ENCODE results near the gene GOLGA6L10. TPM values are rescaled to one million over a fixed set of nuclear protein-coding genes. Genes with fewer than 3 reads are reported as not detected.
"Not testable (repeated sequence)": the region's sequence is repeated elsewhere in the genome, so short reads cannot be mapped to it uniquely, and the experiment has no call there.

Gene GOLGA6L10
- total RNA-seq, 1 donor from 2014 or later = 1.2 TPM

DNA sequence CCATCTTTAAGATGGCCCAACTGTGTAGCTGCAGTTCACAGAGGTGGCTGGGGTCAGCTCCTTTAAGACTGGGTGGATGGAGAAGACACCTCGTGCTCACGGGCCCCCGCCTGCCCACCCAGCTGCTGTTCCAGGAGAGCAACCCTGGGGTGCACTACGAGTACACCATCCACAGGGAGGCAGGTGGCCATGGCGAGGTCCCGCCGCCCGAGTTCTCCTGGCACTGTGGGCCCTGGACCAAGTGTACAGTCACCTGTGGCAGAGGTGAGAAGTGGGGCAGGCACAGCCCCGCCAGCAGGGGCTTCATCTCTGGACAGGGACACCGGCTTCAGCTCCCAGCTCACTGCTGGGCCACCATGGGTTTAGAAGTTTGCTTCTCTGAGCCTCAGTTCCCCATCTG lies 26.8 kb downstream of the GOLGA6L10 start:
- H3K4me1 Mint-ChIP-seq (ENCODE audit: low read depth); H3K9me3 Mint-ChIP-seq; H3K27me3 Mint-ChIP-seq (ENCODE audit: insufficient read depth); intact Hi-C loops (cut with micrococcal nuclease); H3K36me3 Mint-ChIP-seq (ENCODE audit: low read depth); H3K4me3 Mint-ChIP-seq; DNase-seq (ENCODE audit: low spot score); H3K27ac Mint-ChIP-seq: not testable (repeated sequence)

GRCh38 chr15:82320861-82321260 lies 28.4 kb downstream of the GOLGA6L10 start:
- H3K4me1 Mint-ChIP-seq (ENCODE audit: low read depth); H3K9me3 Mint-ChIP-seq; H3K27me3 Mint-ChIP-seq (ENCODE audit: insufficient read depth); H3K4me3 Mint-ChIP-seq; intact Hi-C loops (cut with micrococcal nuclease); H3K36me3 Mint-ChIP-seq (ENCODE audit: low read depth); H3K27ac Mint-ChIP-seq; DNase-seq (ENCODE audit: low spot score): not testable (repeated sequence)

DNA sequence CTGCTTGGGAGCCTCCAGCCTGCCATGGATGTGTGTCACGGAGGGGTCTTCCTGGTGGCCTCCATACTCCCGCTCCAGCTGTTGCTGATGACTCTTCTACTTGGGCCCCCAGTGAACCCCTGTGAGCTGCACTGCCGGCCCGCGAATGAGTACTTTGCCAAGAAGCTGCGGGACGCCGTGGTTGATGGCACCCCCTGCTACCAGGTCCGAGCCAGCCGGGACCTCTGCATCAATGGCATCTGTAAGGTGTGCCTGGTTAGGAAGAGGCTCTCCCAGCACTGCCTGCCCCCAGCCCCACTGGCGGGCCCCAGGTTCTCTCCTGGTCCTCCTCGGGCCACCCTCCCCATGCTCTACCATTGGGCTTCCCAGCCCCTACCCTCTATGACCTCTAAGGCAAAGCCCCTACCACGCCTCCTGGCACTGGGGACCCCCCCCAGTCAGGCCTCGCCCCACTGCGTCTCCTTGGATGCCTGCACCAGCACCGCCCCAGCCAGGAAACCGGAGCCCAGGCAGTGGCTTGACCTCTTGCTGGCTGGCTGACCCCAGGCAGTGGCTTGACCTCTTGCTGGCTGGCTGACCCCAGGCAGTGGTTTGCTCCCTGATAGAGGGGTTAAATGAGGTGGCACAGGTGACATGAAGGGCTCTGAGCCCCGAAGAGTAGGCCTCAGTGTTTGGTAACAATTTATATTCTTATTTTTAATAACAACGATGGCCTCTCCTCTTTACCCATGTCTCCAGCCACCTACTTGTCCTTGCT lies 29.6 kb downstream of the GOLGA6L10 start:
- H3K27ac Mint-ChIP-seq; H3K27me3 Mint-ChIP-seq (ENCODE audit: insufficient read depth); DNase-seq (ENCODE audit: low spot score); H3K9me3 Mint-ChIP-seq; intact Hi-C loops (cut with micrococcal nuclease); H3K36me3 Mint-ChIP-seq (ENCODE audit: low read depth); H3K4me3 Mint-ChIP-seq; H3K4me1 Mint-ChIP-seq (ENCODE audit: low read depth): not testable (repeated sequence)

DNA sequence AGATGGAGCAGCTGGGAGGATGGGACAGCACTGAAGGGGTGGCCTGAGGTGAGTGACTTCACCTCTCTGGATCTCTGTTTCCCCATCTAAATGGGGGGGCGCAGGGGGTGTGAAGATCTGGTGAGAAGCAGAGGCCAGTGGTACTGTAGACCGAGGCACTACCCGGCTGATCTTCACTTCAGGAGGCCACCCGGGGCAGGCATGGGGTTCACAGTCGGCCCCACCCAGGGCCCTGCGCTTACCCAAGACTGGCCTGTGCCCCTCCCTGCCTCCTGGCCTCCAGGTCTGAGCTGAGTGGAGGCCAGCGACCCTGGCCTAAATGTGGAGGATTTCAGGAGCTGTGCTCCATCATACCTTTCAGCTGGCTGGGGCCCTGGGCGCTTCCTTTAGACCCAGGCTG lies 31.0 kb downstream of the GOLGA6L10 start:
- not testable (repeated sequence) for H3K9me3 Mint-ChIP-seq; H3K27ac Mint-ChIP-seq; DNase-seq (ENCODE audit: low spot score)

DNA sequence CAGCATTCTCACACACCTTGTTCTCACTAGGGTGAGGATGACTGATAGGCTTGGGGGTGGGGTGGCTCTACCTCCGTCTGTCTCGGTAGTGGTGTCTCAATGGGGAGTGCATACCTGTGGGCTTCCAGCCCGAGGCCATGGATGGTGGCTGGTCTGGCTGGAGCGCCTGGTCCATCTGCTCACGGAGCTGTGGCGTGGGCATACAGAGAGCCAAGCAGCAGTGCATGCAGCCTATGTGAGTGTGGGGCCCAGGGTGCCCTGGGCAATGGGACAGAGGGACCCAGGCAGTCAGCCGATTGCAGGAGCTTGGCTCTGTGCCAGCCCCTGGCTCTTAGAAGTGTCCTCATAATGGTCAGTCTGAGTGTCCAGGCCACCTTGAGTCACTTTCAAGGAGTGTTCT lies 31.8 kb downstream of the GOLGA6L10 start:
- DNase-seq (ENCODE audit: low spot score); H3K9me3 Mint-ChIP-seq; H3K27ac Mint-ChIP-seq; H3K36me3 Mint-ChIP-seq (ENCODE audit: low read depth); intact Hi-C loops (cut with micrococcal nuclease); H3K4me1 Mint-ChIP-seq (ENCODE audit: low read depth); H3K27me3 Mint-ChIP-seq (ENCODE audit: insufficient read depth); H3K4me3 Mint-ChIP-seq: not testable (repeated sequence)

More for the DNA sequence above, 31.0 kb downstream of the GOLGA6L10 start:
- H3K4me3 Mint-ChIP-seq; H3K4me1 Mint-ChIP-seq (ENCODE audit: low read depth); intact Hi-C loops (cut with micrococcal nuclease); H3K36me3 Mint-ChIP-seq (ENCODE audit: low read depth); H3K27me3 Mint-ChIP-seq (ENCODE audit: insufficient read depth): not testable (repeated sequence)

- no peak overlapping the region for H3K27ac Mint-ChIP-seq
These were observed 32.2 kb downstream of the GOLGA6L10 start for GRCh38 chr15:82317091-82317489.

DNA sequence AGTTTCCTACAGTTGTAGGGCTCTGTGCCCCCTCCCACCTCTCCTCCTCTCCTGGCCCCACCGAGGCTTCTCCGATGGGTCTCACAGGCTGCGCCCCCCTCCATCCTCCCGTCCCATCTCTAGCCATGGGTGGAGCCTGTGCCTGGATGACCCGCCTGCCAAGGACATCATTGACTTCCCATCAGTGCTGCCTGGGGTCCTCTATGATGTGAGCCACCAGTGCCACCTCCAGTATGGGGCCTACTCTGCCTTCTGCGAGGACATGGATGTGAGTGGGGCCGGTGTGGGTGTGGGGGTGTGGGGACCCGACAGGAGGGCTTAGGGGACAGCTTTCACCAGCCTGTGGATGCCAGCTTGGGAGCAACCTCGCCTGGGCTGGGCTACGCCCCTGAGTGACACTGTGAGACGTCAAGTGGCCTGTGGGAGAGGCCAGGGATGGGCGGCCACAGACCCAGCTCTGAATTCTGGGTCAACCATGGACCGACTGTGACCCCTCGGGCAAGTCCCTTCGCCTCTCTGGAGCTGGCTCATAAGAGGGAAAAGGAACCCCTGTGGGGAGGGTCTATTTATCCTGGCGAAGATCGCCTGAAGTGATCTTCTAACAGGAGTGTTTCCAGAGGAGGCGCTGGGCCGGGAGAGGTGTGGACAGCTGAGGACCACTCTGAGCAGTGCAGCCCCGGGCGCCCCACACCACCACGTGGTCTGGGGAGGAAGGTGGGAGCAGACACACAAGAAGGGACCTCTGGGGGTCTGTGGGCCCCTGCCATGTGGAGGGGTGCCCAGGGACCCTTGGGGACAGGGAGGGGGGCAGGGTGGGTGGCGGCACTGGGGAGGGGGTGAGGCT lies 32.8 kb downstream of the GOLGA6L10 start:
- H3K4me1 Mint-ChIP-seq (ENCODE audit: low read depth); H3K36me3 Mint-ChIP-seq (ENCODE audit: low read depth); DNase-seq (ENCODE audit: low spot score); intact Hi-C loops (cut with micrococcal nuclease); H3K27me3 Mint-ChIP-seq (ENCODE audit: insufficient read depth); H3K27ac Mint-ChIP-seq; H3K4me3 Mint-ChIP-seq; H3K9me3 Mint-ChIP-seq: not testable (repeated sequence)

More at GRCh38 chr15:82317091-82317489, 32.2 kb downstream of the GOLGA6L10 start:
- Mint-ChIP-seq H3K4me3 (no peak overlapping the region), H3K9me3 (no peaks in the 10 kb centered on the region), H3K4me1 (ENCODE audit: low read depth) (no peaks in the 10 kb centered on the region), H3K27me3 (ENCODE audit: insufficient read depth) (no peaks in the 10 kb centered on the region), H3K36me3 (ENCODE audit: low read depth) (no peaks in the 10 kb centered on the region)
- no peak for DNase-seq (ENCODE audit: low spot score)
- intact Hi-C loops (cut with micrococcal nuclease) = no loop called here

- H3K9me3 Mint-ChIP-seq = no peaks in the 10 kb centered on the region
- H3K4me3 Mint-ChIP-seq = no peak overlapping the region
- H3K27me3 Mint-ChIP-seq (ENCODE audit: insufficient read depth) = peaks cover 6% of the 10 kb centered on the region
- H3K27ac Mint-ChIP-seq = no peak overlapping the region
- intact Hi-C loops (cut with micrococcal nuclease) = no loop called here
- H3K4me1 Mint-ChIP-seq (ENCODE audit: low read depth) = no peaks in the 10 kb centered on the region
- no peaks in the 10 kb centered on the region for H3K36me3 Mint-ChIP-seq (ENCODE audit: low read depth)
- no peak for DNase-seq (ENCODE audit: low spot score)
These were observed 33.6 kb downstream of the GOLGA6L10 start for GRCh38 chr15:82315519-82316246.

DNA sequence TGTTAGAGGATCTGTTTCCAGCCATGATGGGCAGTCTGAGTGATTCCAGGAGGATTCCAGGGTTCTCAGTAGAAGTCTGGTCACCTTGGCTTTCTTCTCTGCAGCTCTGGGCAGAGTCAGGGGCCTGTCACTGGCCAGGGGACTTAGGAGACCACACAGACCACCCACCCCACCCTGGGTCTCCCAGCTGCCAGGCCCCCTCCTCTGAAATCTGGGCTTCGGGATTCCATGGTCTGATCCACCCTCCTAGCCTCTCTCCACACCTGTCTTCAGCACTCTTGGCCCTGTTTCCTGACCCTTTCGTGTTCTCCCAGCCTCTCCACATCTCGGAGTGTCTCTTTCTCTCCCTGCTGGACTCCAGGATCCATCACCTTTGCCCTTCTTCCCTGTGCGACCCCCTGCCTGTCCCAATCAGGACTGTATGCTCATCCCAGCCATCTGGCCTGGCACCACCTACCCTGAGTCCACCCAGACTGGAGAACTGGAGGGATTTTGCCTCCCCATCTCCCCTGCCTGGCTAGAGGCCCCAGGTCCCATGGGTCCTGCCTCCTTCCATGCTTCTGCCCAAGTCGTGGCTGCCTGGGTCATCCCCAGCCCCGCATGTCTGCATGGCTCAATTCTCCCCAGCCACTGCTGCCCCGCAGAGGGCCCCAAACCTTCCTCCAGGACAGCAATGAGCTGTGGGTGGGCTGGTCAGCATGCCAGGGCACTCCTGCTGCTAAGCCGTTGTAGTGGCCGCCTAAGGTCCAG lies 34.3 kb downstream of the GOLGA6L10 start:
- intact Hi-C loops (cut with micrococcal nuclease) = no loop called here
- H3K27ac Mint-ChIP-seq = no peak overlapping the region
- H3K27me3 Mint-ChIP-seq (ENCODE audit: insufficient read depth) = peaks cover 9% of the 10 kb centered on the region
- no peak for DNase-seq (ENCODE audit: low spot score)
- H3K4me1 Mint-ChIP-seq (ENCODE audit: low read depth) = no peaks in the 10 kb centered on the region
- H3K9me3 Mint-ChIP-seq = no peaks in the 10 kb centered on the region
- no peak overlapping the region for H3K4me3 Mint-ChIP-seq
- no peaks in the 10 kb centered on the region for H3K36me3 Mint-ChIP-seq (ENCODE audit: low read depth)

DNA sequence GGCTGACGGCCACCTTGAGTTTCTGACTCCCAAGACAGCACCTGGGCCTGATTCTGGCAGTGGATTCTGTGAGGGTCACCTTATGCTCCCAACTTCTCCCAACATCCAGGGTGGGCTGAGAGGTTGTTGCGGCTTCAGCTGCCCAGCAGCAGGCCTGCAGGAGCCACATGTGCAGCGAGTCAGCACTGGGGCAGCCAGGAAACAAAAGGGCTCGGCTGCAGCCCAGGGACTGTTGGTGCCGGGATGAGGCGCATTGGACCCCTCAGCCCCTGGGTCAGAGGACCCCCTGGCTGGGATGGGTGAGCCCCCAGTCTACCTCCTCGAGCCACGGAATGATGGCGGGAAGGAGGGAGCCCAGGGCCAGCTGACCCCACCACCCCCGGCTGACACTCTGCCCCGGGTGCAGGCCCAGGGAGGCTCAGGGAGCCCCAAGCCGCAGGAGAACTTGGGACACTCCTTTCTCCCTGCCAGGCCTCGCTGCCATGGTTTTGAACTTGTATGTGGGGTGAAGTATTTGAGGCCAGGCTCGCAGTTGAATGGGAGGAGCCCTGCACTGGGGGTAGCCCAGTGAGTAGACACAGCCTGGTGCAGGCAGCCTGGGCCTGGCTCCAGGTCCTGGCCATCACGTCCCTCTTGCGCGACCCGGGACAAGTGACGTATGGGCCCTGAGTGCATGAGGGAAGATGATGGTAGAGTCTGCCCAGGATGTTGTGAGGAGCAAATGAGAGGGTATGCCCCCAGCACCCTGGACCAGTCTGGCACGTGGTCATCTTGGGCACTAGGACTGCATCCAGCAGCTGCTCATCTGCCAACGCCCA lies 35.1 kb downstream of the GOLGA6L10 start:
- intact Hi-C loops (cut with micrococcal nuclease); H3K4me3 Mint-ChIP-seq; H3K36me3 Mint-ChIP-seq (ENCODE audit: low read depth); DNase-seq (ENCODE audit: low spot score); H3K9me3 Mint-ChIP-seq; H3K27me3 Mint-ChIP-seq (ENCODE audit: insufficient read depth); H3K27ac Mint-ChIP-seq; H3K4me1 Mint-ChIP-seq (ENCODE audit: low read depth): not testable (repeated sequence)

GRCh38 chr15:82313446-82313845 lies 35.8 kb downstream of the GOLGA6L10 start:
- Mint-ChIP-seq H3K4me3 (no peak overlapping the region), H3K9me3 (no peaks in the 10 kb centered on the region), H3K27ac (no peak overlapping the region), H3K4me1 (ENCODE audit: low read depth) (no peaks in the 10 kb centered on the region), H3K36me3 (ENCODE audit: low read depth) (no peaks in the 10 kb centered on the region), H3K27me3 (ENCODE audit: insufficient read depth) (peaks cover 9% of the 10 kb centered on the region)
- intact Hi-C loops (cut with micrococcal nuclease) = no loop called here
- no peak for DNase-seq (ENCODE audit: low spot score)

All from activated T-helper 1 cell treated with anti-CD3 and anti-CD28 coated beads, Interleukin-12 subunit alpha, Interleukin-12 subunit beta, Interleukin-2, Interleukin-4 antibody, amounts not matched to agents 30 ng/mL and 10 ng/mL and 1 ng/mL, durations not matched to agents 14 hours and 24 hours and 36 hours (primary cell).